Nephron progenitor cell (in vitro differentiated cells): ENCODE results near the gene AUH.

Experiments
- DNase-seq: peaks from one replicate; pipeline ENCODE4 v3.0.0; 2021
- H3K27ac Mint-ChIP-seq: 2 replicates; pipeline ENCODE4 v1.8.0; 2021; ENCODE audit warnings: mild to moderate bottlenecking, moderate library complexity, mixed read lengths
- H3K27me3 Mint-ChIP-seq: 2 replicates; pipeline ENCODE4 v1.8.0; 2021; ENCODE audit warnings: mild to moderate bottlenecking, low read depth, mixed read lengths; ENCODE audit not compliant: poor library complexity
- H3K36me3 Mint-ChIP-seq: 2 replicates; pipeline ENCODE4 v1.8.0; 2021; ENCODE audit warnings: low read depth, mixed read lengths
- H3K4me1 Mint-ChIP-seq: 2 replicates; pipeline ENCODE4 v1.8.0; 2021; ENCODE audit warnings: mixed read lengths
- H3K4me3 Mint-ChIP-seq: 2 replicates; pipeline ENCODE4 v1.8.0; 2021; ENCODE audit warnings: mild to moderate bottlenecking, moderate library complexity, mixed read lengths
- H3K9me3 Mint-ChIP-seq: 2 replicates; pipeline ENCODE4 v1.8.0; 2021; ENCODE audit warnings: mild to moderate bottlenecking, moderate library complexity, mixed read lengths
- CTCF ChIP-seq: fragments of 200-600 bp; sonication (generic); IDR thresholded peaks from 2 replicates; pipeline ENCODE4 v1.5.0; 2021; ENCODE audit warnings: antibody characterized with exemption

Gene AUH

GRCh38 chr9:91361291-91362050 is at the start of gene AUH:
Gene AUH (minus strand): TSS chr9:91361918. CDS start chr9:91361889, 29 bp downstream.
- peak within 1 kb of the TSS; percentile 90 for H3K27ac Mint-ChIP-seq
- peak within 1 kb of the TSS; percentile 99 for H3K4me3 Mint-ChIP-seq
- TF ChIP-seq CTCF, result no peak
- peaks cover 26% of the 10 kb centered on the region for H3K4me1 Mint-ChIP-seq
- DNase-seq, result peak; percentile 90
- peaks cover 12% of the 10 kb centered on the region for H3K9me3 Mint-ChIP-seq
- H3K36me3 Mint-ChIP-seq, result peaks cover 14% of the 10 kb centered on the region
- H3K27me3 Mint-ChIP-seq, result peaks cover under 1% of the 10 kb centered on the region

GRCh38 chr9:91411096-91411771 is 49.5 kb upstream of the AUH start:
- Mint-ChIP-seq H3K9me3 (peaks cover 3% of the 10 kb centered on the region), H3K4me1 (peaks cover 2% of the 10 kb centered on the region), H3K27me3 (peaks cover 4% of the 10 kb centered on the region), H3K4me3 (no peak overlapping the region), H3K36me3 (peaks cover 60% of the 10 kb centered on the region), H3K27ac (no peak overlapping the region)
- no peak for DNase-seq
- TF ChIP-seq CTCF, result no peak

GRCh38 chr9:91410161-91410560 is 48.4 kb upstream of the AUH start:
- no peak for DNase-seq
- no peak overlapping the region for H3K27ac Mint-ChIP-seq
- peaks cover 3% of the 10 kb centered on the region for H3K9me3 Mint-ChIP-seq
- peaks cover 4% of the 10 kb centered on the region for H3K27me3 Mint-ChIP-seq
- H3K36me3 Mint-ChIP-seq, result peaks cover 62% of the 10 kb centered on the region
- H3K4me1 Mint-ChIP-seq, result no peaks in the 10 kb centered on the region
- no peak overlapping the region for H3K4me3 Mint-ChIP-seq
- TF ChIP-seq CTCF, result no peak

- Mint-ChIP-seq H3K9me3 (peaks cover 3% of the 10 kb centered on the region), H3K27me3 (peaks cover 4% of the 10 kb centered on the region), H3K4me3 (no peak overlapping the region), H3K36me3 (peaks cover 49% of the 10 kb centered on the region), H3K27ac (no peak overlapping the region), H3K4me1 (no peaks in the 10 kb centered on the region)
- DNase-seq, result no peak
- TF ChIP-seq CTCF, result no peak
These were observed 46.8 kb upstream of the AUH start for GRCh38 chr9:91408475-91408874.

GRCh38 chr9:91407580-91408318 is 46.0 kb upstream of the AUH start:
- DNase-seq, result no peak
- no peak for TF ChIP-seq CTCF
- H3K9me3 Mint-ChIP-seq, result peaks cover 3% of the 10 kb centered on the region
- H3K4me1 Mint-ChIP-seq, result no peaks in the 10 kb centered on the region
- peaks cover 4% of the 10 kb centered on the region for H3K27me3 Mint-ChIP-seq
- no peak overlapping the region for H3K4me3 Mint-ChIP-seq
- H3K27ac Mint-ChIP-seq, result peak overlapping the region; percentile 89
- H3K36me3 Mint-ChIP-seq, result peaks cover 48% of the 10 kb centered on the region
